ENCODE measurements around the gene P3H4. TPM values are rescaled to one million over a fixed set of nuclear protein-coding genes. Genes with fewer than 3 reads are reported as not detected.

P3H4 gene
- total and polyA plus RNA-seq, 12 donors: 2.0 to 7.5 (median 3.9) TPM

DNA sequence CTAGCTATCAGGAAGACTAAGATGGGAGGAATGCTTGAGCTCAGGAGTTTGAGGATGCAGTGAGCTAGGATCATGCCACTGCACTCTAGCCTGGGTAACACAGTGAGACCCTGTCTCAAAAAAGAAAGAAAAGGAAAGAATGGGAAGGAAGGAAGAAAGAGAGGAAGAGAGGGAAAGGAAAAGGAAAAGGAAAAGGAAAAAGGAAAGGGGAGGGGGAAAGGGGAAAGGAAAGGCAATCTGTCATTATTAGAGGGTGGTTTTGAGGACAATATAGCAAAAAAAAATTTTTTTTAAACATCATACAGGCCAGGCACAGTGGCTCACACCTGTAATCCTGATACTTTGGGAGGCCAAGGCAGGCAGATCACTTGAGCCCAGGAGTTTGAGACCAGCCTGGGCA, 45.6 kb downstream of the P3H4 start:
- DNase-seq (no peak), ATAC-seq (no peak)
- no peaks in the 10 kb centered on the region for H3K27me3 ChIP-seq
- intact Hi-C loops (cut with DNase I): no loop called here
- no peak overlapping the region for H3K27ac ChIP-seq
- no peaks in the 10 kb centered on the region for H3K9me3 ChIP-seq
- no peak overlapping the region for H3K4me3 ChIP-seq
- H3K4me1 ChIP-seq: peaks cover 0 to under 1% (median 0%) of the 10 kb centered on the region in 9 donors
- H3K36me3 ChIP-seq: peaks cover 9 to 100% (median 94%) of the 10 kb centered on the region in 9 donors
- TF ChIP-seq, protein P1, sequence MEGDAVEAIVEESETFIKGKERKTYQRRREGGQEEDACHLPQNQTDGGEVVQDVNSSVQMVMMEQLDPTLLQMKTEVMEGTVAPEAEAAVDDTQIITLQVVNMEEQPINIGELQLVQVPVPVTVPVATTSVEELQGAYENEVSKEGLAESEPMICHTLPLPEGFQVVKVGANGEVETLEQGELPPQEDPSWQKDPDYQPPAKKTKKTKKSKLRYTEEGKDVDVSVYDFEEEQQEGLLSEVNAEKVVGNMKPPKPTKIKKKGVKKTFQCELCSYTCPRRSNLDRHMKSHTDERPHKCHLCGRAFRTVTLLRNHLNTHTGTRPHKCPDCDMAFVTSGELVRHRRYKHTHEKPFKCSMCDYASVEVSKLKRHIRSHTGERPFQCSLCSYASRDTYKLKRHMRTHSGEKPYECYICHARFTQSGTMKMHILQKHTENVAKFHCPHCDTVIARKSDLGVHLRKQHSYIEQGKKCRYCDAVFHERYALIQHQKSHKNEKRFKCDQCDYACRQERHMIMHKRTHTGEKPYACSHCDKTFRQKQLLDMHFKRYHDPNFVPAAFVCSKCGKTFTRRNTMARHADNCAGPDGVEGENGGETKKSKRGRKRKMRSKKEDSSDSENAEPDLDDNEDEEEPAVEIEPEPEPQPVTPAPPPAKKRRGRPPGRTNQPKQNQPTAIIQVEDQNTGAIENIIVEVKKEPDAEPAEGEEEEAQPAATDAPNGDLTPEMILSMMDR (IDR thresholded peaks at IDR 0.05): no peak

DNA sequence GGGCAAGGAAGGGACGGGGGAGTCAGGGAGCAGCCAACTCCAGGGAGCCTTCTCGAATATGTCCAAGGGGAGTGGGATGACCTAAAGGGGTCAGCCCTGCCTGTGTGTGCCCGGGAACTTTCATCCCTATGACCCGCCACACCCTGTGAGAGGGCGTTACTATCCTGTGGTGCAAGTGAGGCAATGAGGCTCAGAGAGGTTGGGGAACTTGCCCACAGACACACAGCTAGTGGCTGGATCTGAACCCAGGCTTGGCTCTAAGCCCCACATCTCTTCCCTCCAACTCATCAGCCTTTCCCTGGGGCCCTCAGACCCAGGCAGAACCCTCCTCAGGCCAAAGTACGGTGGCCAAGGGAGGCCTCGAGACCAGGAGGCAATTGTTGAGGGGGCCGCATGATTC, 48.4 kb downstream of the P3H4 start:
- no peaks in the 10 kb centered on the region for H3K4me1 ChIP-seq
- WGBS, 2 donors: 93 to 95% methylated on average over 8 of the region's 8 CpGs
- ATAC-seq (peak in 4 of 8 donors; percentile 6 to 34 (median 16)), DNase-seq (no peak)
- TF ChIP-seq, protein P1 (IDR thresholded peaks at IDR 0.05): no peak
- no peaks in the 10 kb centered on the region for H3K27me3 ChIP-seq
- no peak overlapping the region for H3K27ac ChIP-seq
- H3K4me3 ChIP-seq: no peak overlapping the region
- H3K36me3 ChIP-seq: peaks cover 13 to 100% (median 88%) of the 10 kb centered on the region in 9 donors
- H3K9me3 ChIP-seq: no peaks in the 10 kb centered on the region
- intact Hi-C loops (cut with DNase I): no loop called here

DNA sequence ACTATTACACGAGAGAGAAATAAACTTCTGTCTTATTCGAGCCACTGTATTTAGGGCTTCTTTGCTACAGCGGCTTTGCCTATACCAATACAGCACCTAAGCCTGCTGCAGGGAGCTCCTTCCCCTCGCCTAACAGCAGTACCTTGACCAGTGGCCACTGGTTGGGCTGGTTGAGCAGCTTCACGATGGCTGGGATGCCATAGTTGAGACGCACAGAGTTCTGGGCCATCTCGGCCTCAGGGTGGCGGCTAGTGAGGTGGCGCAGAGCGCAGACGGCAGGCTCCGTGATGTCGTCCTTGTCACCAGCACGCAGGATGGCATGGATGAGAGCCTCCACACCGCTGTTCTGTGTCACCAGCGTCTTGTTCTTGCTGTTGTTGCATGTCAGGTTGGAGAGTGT, 48.9 kb downstream of the P3H4 start:
- Histone ChIP-seq H3K36me3 (peaks cover 15 to 100% (median 88%) of the 10 kb centered on the region in 9 donors), H3K27me3 (no peaks in the 10 kb centered on the region), H3K4me1 (no peaks in the 10 kb centered on the region), H3K27ac (no peak overlapping the region), H3K4me3 (no peak overlapping the region), H3K9me3 (no peaks in the 10 kb centered on the region)
- DNase-seq (no peak), ATAC-seq (no peak)
- 94 to 96% methylated on average over 16 of the region's 16 CpGs for WGBS, 2 donors
- intact Hi-C loops (cut with DNase I): no loop called here
- TF ChIP-seq, protein P1 (IDR thresholded peaks at IDR 0.05): no peak

DNA sequence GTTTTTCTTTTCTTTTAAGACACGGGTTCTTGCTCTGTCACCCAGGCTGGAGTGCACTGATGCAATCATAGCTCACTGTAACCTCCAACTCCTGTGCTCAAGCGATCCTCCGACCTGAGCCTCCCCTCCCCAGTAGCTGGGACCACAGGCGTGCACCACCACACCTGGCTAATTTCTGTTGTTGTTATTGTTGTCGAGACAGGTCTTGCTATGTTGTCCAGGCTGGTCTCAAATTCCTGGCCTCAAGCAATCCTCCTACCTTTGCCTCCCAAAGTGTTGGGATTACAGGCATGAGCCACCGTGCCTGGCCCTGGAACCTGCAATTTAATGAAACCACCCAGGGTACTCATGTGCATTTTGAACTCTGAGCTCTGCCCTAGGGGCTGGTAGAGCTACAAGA, 49.4 kb downstream of the P3H4 start:
- no peak for ATAC-seq
- Histone ChIP-seq H3K4me3 (no peak overlapping the region), H3K36me3 (peaks cover 15 to 100% (median 88%) of the 10 kb centered on the region in 9 donors), H3K27me3 (no peaks in the 10 kb centered on the region), H3K4me1 (no peaks in the 10 kb centered on the region), H3K27ac (no peak overlapping the region), H3K9me3 (no peaks in the 10 kb centered on the region)
- no peak for DNase-seq
- TF ChIP-seq, protein P1 (IDR thresholded peaks at IDR 0.05): no peak
- intact Hi-C loops (cut with DNase I): no loop called here
- WGBS, 2 donors: 93% methylated on average over 6 of the region's 6 CpGs

Data from heart right ventricle (tissue), 16 donors.